Esophagus squamous epithelium (tissue), 5 donors: Measurements from ENCODE around the gene MYO18B. TPM values are rescaled to one million over a fixed set of nuclear protein-coding genes. Genes with fewer than 3 reads are reported as not detected.

Experiments
- DNase-seq: peaks from one replicate; lab custom pipeline; 2025; lab: John Stamatoyannopoulos, UW
- H3K27ac ChIP-seq, 4 donors: fragments of 200-600 bp; sonication (generic); one replicate each; pipeline ENCODE4 v1.5.1; 2016 to 2019; ENCODE audit warnings: mild to moderate bottlenecking in 1 of 4
- H3K27me3 ChIP-seq, 4 donors: fragments of 200-600 bp; sonication (generic); 1 replicate in 3 of 4; 2 replicates in 1 of 4; pipeline versions ENCODE4 v1.5.1 to v1.6.0; 2017 to 2021; ENCODE audit warnings: antibody characterized with exemption in 1 of 4
- H3K36me3 ChIP-seq, 3 donors: fragments of 200-600 bp; sonication (generic); one replicate each; pipeline ENCODE4 v1.5.1; 2016 to 2019
- H3K4me1 ChIP-seq, 3 donors: fragments of 200-600 bp; sonication (generic); one replicate each; pipeline ENCODE4 v1.5.1; 2017 to 2019
- H3K4me3 ChIP-seq, 4 donors: fragments of 200-600 bp; sonication (generic); 1 replicate in 3 of 4; 2 replicates in 1 of 4; pipeline ENCODE4 v1.5.1; 2016 to 2019; ENCODE audit warnings: mild to moderate bottlenecking in 2 of 4, moderate library complexity in 1 of 4
- H3K9me3 ChIP-seq, 3 donors: fragments of 200-600 bp; sonication (generic); one replicate each; pipeline ENCODE4 v1.5.1; 2016 to 2019
- POLR2A ChIP-seq, 4 donors: fragments of 450-650 bp; IDR thresholded peaks; one replicate each; pipeline ENCODE4 v1.6.1; 2017; ENCODE audit warnings: antibody characterized with exemption in 4 of 4, mild to moderate bottlenecking in 4 of 4, moderate library complexity in 3 of 4
- WGBS, 2 donors: methylation state at CpG; one replicate each; pipeline ENCODE4 v1.1.5; 2018; 5-methylcytosine and 5-hydroxymethylcytosine counted together
- intact Hi-C: fragments of 100-400 bp; cut with DNase I; formaldehyde crosslinking; loops from one replicate; pipeline ENCODE4 v1.15.0; 2022
- total RNA-seq, 4 donors: library from RNA; depleted of rRNA; stranded (reverse); fragments of >200 nt; gene quantifications; one replicate each; pipeline ENCODE4 v1.1.0, GENCODE V29; 2016
- TF ChIP-seq, protein P1 (sequence below), 6 experiments: fragments of 450-650 bp in 4 of 6; fragments of 200-600 bp in 2 of 6; sonication (generic) in 2 of 6; IDR thresholded peaks; one replicate each; pipeline ENCODE4 v1.5.1; 2016 to 2019; ENCODE audit warnings: antibody characterized with exemption in 6 of 6, mild to moderate bottlenecking in 4 of 6, moderate library complexity in 4 of 6
- donor health status: DM: yes; HTN: yes; CAD: no.

MYO18B gene
- total RNA-seq, 4 donors from 2014 or later, result 0.06 to 2.5 (median 0.17) TPM

DNA sequence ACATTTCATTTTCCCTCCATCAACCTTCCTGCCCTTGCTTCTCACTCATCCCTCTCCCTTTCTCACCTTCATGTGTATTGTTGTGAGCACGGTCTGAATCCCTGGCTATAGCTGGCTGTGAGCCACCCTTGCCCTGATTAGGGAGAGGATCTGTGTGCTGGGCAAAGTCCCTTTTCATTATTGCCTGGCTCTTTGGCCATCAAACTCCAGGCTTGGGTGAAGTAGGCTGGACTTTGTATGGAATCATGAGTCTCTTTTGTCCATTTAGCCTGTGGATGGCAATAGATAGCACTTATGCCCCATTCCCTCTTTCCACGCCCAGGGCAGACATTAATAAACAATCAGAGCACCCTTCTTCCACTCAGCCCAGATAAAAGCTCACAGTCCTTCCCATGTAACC, 6.7 kb downstream of the MYO18B start:
- H3K27ac ChIP-seq, result no peak overlapping the region
- H3K4me1 ChIP-seq, result no peaks in the 10 kb centered on the region
- no peaks in the 10 kb centered on the region for H3K36me3 ChIP-seq
- WGBS, 2 donors, result 62 to 79% methylated on average over 2 of the region's 2 CpGs
- no peak for DNase-seq
- no peak overlapping the region for H3K4me3 ChIP-seq
- TF ChIP-seq POLR2A (IDR thresholded peaks at IDR 0.05), result no peak
- H3K9me3 ChIP-seq, result no peaks in the 10 kb centered on the region
- intact Hi-C loops, result no loop called here
- no peaks in the 10 kb centered on the region for H3K27me3 ChIP-seq

DNA sequence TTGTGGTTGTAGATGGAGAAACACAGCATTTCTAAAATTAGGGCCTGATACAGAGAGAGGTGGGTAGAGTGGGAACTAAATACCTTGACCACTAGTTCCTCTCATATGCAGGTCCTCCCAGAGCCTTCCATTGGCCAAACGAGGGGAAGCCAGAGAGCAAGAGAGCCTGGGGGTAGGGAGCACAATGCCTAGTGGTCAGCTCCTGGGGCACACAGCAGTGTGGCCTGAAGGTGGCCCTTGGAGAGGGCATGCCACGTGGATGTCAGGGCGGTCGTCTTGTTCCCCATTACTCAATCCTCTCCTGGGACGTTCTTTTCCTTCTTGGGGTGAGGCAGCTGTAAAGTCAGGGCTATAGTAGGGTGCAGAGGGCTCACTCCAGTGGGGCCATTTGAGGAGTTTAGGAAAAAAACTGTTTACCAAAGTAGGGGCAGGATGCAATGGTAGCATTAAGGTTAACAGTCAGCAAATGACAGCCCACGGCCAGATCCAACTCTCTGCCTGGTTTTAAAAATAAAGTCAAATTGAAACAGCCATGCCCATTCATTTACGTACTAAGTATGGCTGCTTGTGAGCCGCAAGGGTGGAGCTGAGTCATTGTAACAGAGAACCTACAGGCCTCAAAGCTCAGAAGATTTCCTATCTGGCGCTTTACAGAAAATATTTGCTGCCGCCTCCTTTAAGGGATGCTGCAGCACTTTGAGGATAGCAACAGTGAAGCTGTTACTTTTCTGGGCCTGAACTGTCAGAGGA, 7.6 kb downstream of the MYO18B start:
- WGBS, 2 donors, result 67 to 72% methylated on average over 8 to 9 of the region's 10 CpGs
- no peak overlapping the region for H3K4me3 ChIP-seq

DNA sequence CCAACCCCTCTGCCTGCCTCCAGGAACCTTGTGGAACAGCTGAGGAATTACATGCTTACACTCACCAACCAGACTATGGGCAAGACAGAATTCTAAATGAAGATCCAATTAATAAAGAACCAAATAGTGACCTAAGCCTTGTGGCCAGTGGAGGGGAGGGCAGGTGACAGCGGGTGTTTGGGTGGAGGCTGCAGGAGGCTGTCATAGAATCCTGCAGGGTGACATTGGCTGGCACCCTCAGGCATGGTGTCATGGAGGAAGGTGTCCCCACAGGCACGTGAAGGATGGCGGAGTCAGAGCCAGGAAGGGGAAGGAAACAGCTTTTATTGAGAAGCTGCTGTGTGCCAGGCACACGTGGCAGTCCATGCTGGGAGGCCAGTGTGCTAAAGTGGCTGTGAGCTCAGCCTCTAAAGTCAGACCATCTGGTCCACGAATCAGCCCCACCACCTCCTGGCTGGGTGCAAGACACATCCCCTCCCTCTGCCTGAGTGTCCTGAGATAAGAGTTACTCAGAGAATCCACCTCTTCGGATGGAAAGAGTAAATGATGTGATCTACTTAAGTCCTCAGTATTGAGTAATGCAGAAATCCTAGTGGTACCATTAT, 8.7 kb downstream of the MYO18B start:
- no peak overlapping the region for H3K4me3 ChIP-seq
- intact Hi-C loops, result no loop called here
- DNase-seq, result no peak
- H3K9me3 ChIP-seq, result no peaks in the 10 kb centered on the region
- H3K27ac ChIP-seq, result no peak overlapping the region
- H3K36me3 ChIP-seq, result no peaks in the 10 kb centered on the region
- no peaks in the 10 kb centered on the region for H3K27me3 ChIP-seq
- no peak for TF ChIP-seq POLR2A (IDR thresholded peaks at IDR 0.05)
- TF ChIP-seq, protein P1, sequence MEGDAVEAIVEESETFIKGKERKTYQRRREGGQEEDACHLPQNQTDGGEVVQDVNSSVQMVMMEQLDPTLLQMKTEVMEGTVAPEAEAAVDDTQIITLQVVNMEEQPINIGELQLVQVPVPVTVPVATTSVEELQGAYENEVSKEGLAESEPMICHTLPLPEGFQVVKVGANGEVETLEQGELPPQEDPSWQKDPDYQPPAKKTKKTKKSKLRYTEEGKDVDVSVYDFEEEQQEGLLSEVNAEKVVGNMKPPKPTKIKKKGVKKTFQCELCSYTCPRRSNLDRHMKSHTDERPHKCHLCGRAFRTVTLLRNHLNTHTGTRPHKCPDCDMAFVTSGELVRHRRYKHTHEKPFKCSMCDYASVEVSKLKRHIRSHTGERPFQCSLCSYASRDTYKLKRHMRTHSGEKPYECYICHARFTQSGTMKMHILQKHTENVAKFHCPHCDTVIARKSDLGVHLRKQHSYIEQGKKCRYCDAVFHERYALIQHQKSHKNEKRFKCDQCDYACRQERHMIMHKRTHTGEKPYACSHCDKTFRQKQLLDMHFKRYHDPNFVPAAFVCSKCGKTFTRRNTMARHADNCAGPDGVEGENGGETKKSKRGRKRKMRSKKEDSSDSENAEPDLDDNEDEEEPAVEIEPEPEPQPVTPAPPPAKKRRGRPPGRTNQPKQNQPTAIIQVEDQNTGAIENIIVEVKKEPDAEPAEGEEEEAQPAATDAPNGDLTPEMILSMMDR (IDR thresholded peaks at IDR 0.05), result no peak
- no peaks in the 10 kb centered on the region for H3K4me1 ChIP-seq
- WGBS, 2 donors, result 46 to 47% methylated on average over 6 of the region's 6 CpGs

More for the DNA sequence above, 7.6 kb downstream of the MYO18B start:
- Histone ChIP-seq H3K9me3 (no peaks in the 10 kb centered on the region), H3K4me1 (no peaks in the 10 kb centered on the region), H3K27me3 (no peaks in the 10 kb centered on the region), H3K27ac (no peak overlapping the region), H3K36me3 (no peaks in the 10 kb centered on the region)
- no peak for DNase-seq
- intact Hi-C loops, result no loop called here
- TF ChIP-seq, protein P1 (IDR thresholded peaks at IDR 0.05), result no peak
- TF ChIP-seq POLR2A (IDR thresholded peaks at IDR 0.05), result no peak

DNA sequence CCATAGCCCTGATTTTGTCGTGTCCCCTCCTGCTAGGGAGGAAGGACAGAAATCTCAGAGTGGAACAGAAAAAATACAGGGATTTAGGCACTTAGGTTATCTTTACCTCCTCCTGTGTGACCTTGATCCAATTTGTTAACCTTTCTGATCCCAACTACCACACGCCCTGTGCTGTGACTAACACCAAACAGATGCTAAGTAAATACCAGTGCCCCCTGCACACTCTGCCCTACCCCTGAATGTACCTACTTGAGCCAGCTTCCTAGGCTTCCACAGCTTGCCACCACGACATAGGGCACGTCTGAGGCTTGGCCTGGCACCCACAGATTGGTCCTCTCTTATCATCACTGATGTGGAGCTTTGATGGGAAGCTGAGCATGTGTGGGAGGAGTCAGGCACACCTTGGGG, 9.2 kb downstream of the MYO18B start:
- no peaks in the 10 kb centered on the region for H3K9me3 ChIP-seq
- H3K4me3 ChIP-seq, result no peak overlapping the region
- H3K36me3 ChIP-seq, result no peaks in the 10 kb centered on the region
- intact Hi-C loops, result no loop called here
- 44 to 47% methylated on average over 4 of the region's 4 CpGs for WGBS, 2 donors
- H3K27ac ChIP-seq, result no peak overlapping the region
- no peaks in the 10 kb centered on the region for H3K27me3 ChIP-seq
- H3K4me1 ChIP-seq, result no peaks in the 10 kb centered on the region
- no peak for DNase-seq
- TF ChIP-seq, protein P1 (IDR thresholded peaks at IDR 0.05), result no peak
- no peak for TF ChIP-seq POLR2A (IDR thresholded peaks at IDR 0.05)

DNA sequence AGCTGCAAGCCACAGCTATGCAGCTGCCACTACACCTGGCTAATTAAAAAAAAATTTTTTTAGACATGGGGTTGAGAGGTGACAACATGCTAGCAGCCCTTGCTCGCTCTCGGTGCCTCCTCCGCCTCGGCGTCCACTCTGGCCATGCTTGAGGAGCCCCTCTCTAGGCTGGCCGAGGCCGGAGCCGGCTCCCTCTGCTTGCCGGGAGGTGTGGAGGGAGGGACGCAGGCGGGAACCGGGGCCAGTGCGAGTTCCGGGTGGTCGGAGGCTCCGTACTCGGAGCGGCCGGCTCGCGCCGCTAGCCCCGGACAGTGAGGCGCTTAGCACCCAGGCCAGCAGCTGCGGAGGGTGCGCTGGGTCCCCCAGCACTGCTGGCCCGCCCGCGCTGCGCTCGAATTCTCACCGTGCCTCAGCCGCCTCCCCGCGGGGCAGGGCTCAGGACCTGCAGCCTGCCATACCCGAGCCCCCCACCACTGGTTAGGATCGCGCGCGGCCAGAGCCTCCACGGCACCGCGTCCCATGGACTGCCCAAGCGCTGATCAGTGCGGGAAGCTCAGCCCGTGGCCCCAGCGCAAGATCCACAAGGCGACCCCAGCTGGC, 10.7 kb downstream of the MYO18B start:
- DNase-seq, result no peak
- Histone ChIP-seq H3K9me3 (no peaks in the 10 kb centered on the region), H3K27me3 (no peaks in the 10 kb centered on the region), H3K36me3 (no peaks in the 10 kb centered on the region), H3K4me1 (no peaks in the 10 kb centered on the region), H3K27ac (no peak overlapping the region), H3K4me3 (no peak overlapping the region)
- WGBS, 2 donors, result 63% methylated on average over 2 of the region's 48 CpGs; no CpG with 5 or more reads in 1 of the 2 donors
- intact Hi-C loops, result no loop called here
- TF ChIP-seq, protein P1 (IDR thresholded peaks at IDR 0.05), result no peak
- no peak for TF ChIP-seq POLR2A (IDR thresholded peaks at IDR 0.05)
